Endothelial cell of umbilical vein (primary cell): Measurements from ENCODE around the gene CC2D2B. TPM values are rescaled to one million over a fixed set of nuclear protein-coding genes. Genes with fewer than 3 reads are reported as not detected.

Experiments
- BruUV-seq: library from RNA; stranded (reverse); fragments of 400-500 nt; replicated peaks from 2 replicates; lab custom pipeline; 2021; lab: Mats Ljungman, UMichigan
- CTCF ChIA-PET: fragments of 300-600, 350-600 bp; sonication (Branson Sonifier 250); formaldehyde crosslinking; loops from one replicate; lab custom pipeline; 2021; ENCODE audit warnings: antibody characterized with exemption, inconsistent platforms; lab: Charles Lee
- POLR2A ChIA-PET: fragments of 300-600, 350-600 bp; sonication (Branson Sonifier 250); formaldehyde crosslinking; loops from one replicate; lab custom pipeline; 2021; ENCODE audit warnings: antibody characterized with exemption, inconsistent platforms; lab: Charles Lee
- DNase-seq: peaks from one replicate; pipeline ENCODE4 v3.0.0-alpha.2; 2011; ENCODE audit warnings: low read depth, low spot score
- FAIRE-seq: peaks from 2 replicates; lab custom pipeline; 2011; peaks lifted over from hg19 to GRCh38; lab: Jason Lieb, UNC
- H2AFZ ChIP-seq: 2 replicates; pipeline ENCODE4 v1.6.0; 2012; ENCODE audit warnings: low read depth, low read length, control low read depth, inconsistent platforms
- H3K27ac ChIP-seq: 2 replicates; pipeline ENCODE4 v1.5.1; 2011; ENCODE audit warnings: low read depth, mild to moderate bottlenecking, control low read depth, low read length, moderate library complexity; ENCODE audit not compliant: insufficient read depth
- H3K27me3 ChIP-seq, 2 experiments: 2 replicates each; pipeline versions ENCODE4 v1.6.0 to v1.6.1; 2011; ENCODE audit warnings: low read length in 2 of 2, mixed read lengths in 1 of 2; ENCODE audit not compliant: control insufficient read depth in 2 of 2, insufficient read depth in 2 of 2
- H3K36me3 ChIP-seq, 2 experiments: 2 replicates in 1 of 2; 3 replicates in 1 of 2; pipeline ENCODE4 v1.5.1; 2011; ENCODE audit warnings: low read length in 2 of 2, mild to moderate bottlenecking in 1 of 2, moderate library complexity in 1 of 2; ENCODE audit not compliant: control insufficient read depth in 2 of 2, insufficient read depth in 2 of 2; ENCODE audit errors: extremely low read depth in 1 of 2
- H3K4me1 ChIP-seq: 3 replicates; pipeline ENCODE4 v1.5.1; 2011; ENCODE audit warnings: mild to moderate bottlenecking, low read length; ENCODE audit not compliant: control insufficient read depth, insufficient read depth; ENCODE audit errors: extremely low read depth
- H3K4me2 ChIP-seq: 2 replicates; pipeline ENCODE4 v1.6.1; 2011; ENCODE audit warnings: low read length, control low read depth, mixed read lengths; ENCODE audit not compliant: insufficient read depth
- H3K4me3 ChIP-seq, 3 experiments: fragments of 200-600 bp in 1 of 3; sonication (generic), shearing (Covaris generic) in 1 of 3; replicated peaks in 1 of 3; 2 replicates each; pipeline ENCODE4 v1.5.1; 2011 to 2016; ENCODE audit warnings: control low read depth in 3 of 3, low read length in 3 of 3, mild to moderate bottlenecking in 2 of 3, inconsistent platforms in 1 of 3, low read depth in 1 of 3, moderate library complexity in 1 of 3; ENCODE audit not compliant: insufficient read depth in 1 of 3
- H3K79me2 ChIP-seq: 2 replicates; pipeline ENCODE4 v1.6.0; 2012; ENCODE audit warnings: low read length, inconsistent platforms; ENCODE audit not compliant: control insufficient read depth, insufficient read depth
- H3K9ac ChIP-seq: replicated peaks from 2 replicates; pipeline ENCODE3; 2011; ENCODE audit warnings: low read length, control low read depth; ENCODE audit not compliant: insufficient read depth; ENCODE audit errors: extremely low read depth
- H3K9me1 ChIP-seq: replicated peaks from 3 replicates; pipeline ENCODE4 v1.6.0; 2011; ENCODE audit warnings: mild to moderate bottlenecking, low read length; ENCODE audit not compliant: control insufficient read depth, insufficient read depth; ENCODE audit errors: extremely low read depth
- H3K9me3 ChIP-seq: replicated peaks from 2 replicates; pipeline ENCODE4 v1.5.1; 2012; ENCODE audit warnings: low read length, inconsistent platforms; ENCODE audit not compliant: control insufficient read depth, insufficient read depth
- H4K20me1 ChIP-seq: replicated peaks from 2 replicates; pipeline ENCODE3; 2011; ENCODE audit warnings: mild to moderate bottlenecking, low read length; ENCODE audit not compliant: control insufficient read depth, insufficient read depth; ENCODE audit errors: extremely low read depth
- EZH2 ChIP-seq: IDR thresholded peaks from 2 replicates; pipeline ENCODE4 v1.6.1; 2012; ENCODE audit warnings: borderline replicate concordance, low read depth, mild to moderate bottlenecking, moderate library complexity, low read length, inconsistent platforms; ENCODE audit not compliant: severe bottlenecking
- FOS ChIP-seq: IDR thresholded peaks from 2 replicates; pipeline ENCODE4 v1.6.1; 2011; ENCODE audit warnings: mild to moderate bottlenecking, low read length, moderate library complexity, borderline replicate concordance; ENCODE audit not compliant: insufficient read depth
- GATA2 ChIP-seq: IDR thresholded peaks from 2 replicates; pipeline ENCODE4 v1.7.0; 2011; ENCODE audit warnings: low read depth, mild to moderate bottlenecking, moderate library complexity, mixed read lengths, low read length; ENCODE audit not compliant: insufficient read length, insufficient read depth
- JUN ChIP-seq: IDR thresholded peaks from 2 replicates; pipeline ENCODE4 v1.6.1; 2011; ENCODE audit warnings: borderline replicate concordance, low read depth; ENCODE audit not compliant: insufficient read length, insufficient read depth
- MYC ChIP-seq: IDR thresholded peaks from one replicate; pipeline ENCODE4 v1.6.1; 2011; ENCODE audit warnings: mild to moderate bottlenecking, low read depth, low read length
- POLR2A ChIP-seq: IDR thresholded peaks from 2 replicates; pipeline ENCODE4 v1.6.1; 2012; ENCODE audit warnings: low read depth, mild to moderate bottlenecking, control low read depth, low read length
- POLR2AphosphoS5 ChIP-seq: IDR thresholded peaks from 2 replicates; pipeline ENCODE4 v1.6.1; 2012; ENCODE audit warnings: low read depth, mild to moderate bottlenecking, control low read depth, low read length, moderate library complexity; ENCODE audit not compliant: insufficient read depth
- dilution Hi-C: fragments of 300-500 bp; cut with MboI; formaldehyde crosslinking; loops from one replicate; pipeline ENCODE4 v1.15.0; 2019; ENCODE audit warnings: low sequenced_read_pairs; ENCODE audit not compliant: extremely low pct_ligation_motif_present
- intact Hi-C: fragments of 100-400 bp; cut with micrococcal nuclease; formaldehyde crosslinking; loops from one replicate; pipeline ENCODE4 v1.10.0; 2022
- polyA plus RNA-seq, 4 experiments: library from polyadenylated mRNA; depleted of rRNA in 3 of 4; stranded (reverse) in 3 of 4; unstranded in 1 of 4; fragments of >200 nt; gene quantifications; 2 replicates each; pipeline versions ENCODE4 v1.2.1 to v1.2.3, GENCODE V29; 2011 to 2012; ENCODE audit warnings: missing spikeins in 1 of 4
- total RNA-seq: library from RNA; stranded (reverse); gene quantifications from 2 replicates; pipeline ENCODE4 v1.2.3, GENCODE V29; 2021
- TF ChIP-seq, protein P1 (sequence below): IDR thresholded peaks from 2 replicates; pipeline ENCODE4 v1.6.1; 2011; ENCODE audit not compliant: insufficient read depth, insufficient read length
- TF ChIP-seq, protein P2 (sequence below), 2 donors: IDR thresholded peaks; 1 replicate in 1 of 2; 2 replicates in 1 of 2; pipeline ENCODE4 v1.5.1; 2011; ENCODE audit warnings: low read length in 2 of 2, mild to moderate bottlenecking in 2 of 2, moderate library complexity in 2 of 2, control low read depth in 1 of 2, inconsistent platforms in 1 of 2, low read depth in 1 of 2; ENCODE audit not compliant: insufficient read depth in 1 of 2; ENCODE audit errors: extremely low read depth in 1 of 2

CC2D2B gene
- total and polyA plus RNA-seq, 2 donors (not counting 3 experiments of a cell fraction or from before 2014, with no cell fraction given) = 0.21 to 1.2 TPM

DNA sequence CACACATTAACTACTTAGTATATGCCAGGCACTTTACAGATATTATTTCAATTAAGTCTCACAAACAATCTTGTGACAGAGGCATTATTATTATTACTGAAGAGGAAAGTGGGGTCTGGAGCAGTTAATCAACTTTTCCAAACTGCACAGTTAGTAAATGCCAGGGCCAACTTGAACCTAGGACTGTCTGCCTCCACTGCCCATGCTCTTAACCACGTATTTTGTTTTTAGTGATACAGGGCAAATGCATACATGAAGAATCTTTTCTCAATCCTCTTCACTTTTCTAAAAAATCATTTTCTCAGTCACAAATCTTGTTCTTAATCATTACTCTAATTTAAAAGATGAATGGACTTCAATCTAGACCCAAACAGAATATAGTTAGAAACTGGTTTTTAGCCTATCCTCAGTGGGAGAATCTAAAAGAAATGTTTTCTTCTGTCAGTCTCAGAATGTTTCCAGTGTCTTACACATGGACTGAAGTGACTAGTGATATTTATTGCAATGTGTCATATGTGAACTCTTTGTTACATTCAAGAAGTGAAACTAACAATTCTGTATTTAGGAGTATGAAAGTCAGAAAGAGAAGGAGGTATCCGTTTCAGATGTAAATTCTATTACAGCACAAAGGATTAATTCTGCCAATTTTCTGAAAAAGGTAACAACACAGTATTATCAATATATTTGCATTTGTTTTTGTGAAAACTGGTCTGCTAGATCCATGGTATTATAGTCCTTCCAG lies 80.1 kb downstream of the CC2D2B start:
- no peaks in the 10 kb centered on the region for H3K36me3 ChIP-seq
- H3K4me2 ChIP-seq = no peak overlapping the region
- no peak for DNase-seq
- intact Hi-C loops (no loop called here), dilution Hi-C loops (no loop called here)
- no peak for TF ChIP-seq JUN
- TF ChIP-seq, protein P1, sequence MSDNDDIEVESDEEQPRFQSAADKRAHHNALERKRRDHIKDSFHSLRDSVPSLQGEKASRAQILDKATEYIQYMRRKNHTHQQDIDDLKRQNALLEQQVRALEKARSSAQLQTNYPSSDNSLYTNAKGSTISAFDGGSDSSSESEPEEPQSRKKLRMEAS = no peak
- no peak for TF ChIP-seq FOS
- TF ChIP-seq POLR2AphosphoS5 = no peak
- TF ChIP-seq, protein P2, sequence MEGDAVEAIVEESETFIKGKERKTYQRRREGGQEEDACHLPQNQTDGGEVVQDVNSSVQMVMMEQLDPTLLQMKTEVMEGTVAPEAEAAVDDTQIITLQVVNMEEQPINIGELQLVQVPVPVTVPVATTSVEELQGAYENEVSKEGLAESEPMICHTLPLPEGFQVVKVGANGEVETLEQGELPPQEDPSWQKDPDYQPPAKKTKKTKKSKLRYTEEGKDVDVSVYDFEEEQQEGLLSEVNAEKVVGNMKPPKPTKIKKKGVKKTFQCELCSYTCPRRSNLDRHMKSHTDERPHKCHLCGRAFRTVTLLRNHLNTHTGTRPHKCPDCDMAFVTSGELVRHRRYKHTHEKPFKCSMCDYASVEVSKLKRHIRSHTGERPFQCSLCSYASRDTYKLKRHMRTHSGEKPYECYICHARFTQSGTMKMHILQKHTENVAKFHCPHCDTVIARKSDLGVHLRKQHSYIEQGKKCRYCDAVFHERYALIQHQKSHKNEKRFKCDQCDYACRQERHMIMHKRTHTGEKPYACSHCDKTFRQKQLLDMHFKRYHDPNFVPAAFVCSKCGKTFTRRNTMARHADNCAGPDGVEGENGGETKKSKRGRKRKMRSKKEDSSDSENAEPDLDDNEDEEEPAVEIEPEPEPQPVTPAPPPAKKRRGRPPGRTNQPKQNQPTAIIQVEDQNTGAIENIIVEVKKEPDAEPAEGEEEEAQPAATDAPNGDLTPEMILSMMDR (IDR thresholded peaks at IDR 0.05; ENCODE audit: extremely low read depth in 1 of 2, insufficient read depth in 1 of 2, low read depth in 1 of 2, low read length in 2 of 2) = no peak
- TF ChIP-seq EZH2 = no peak
- TF ChIP-seq GATA2 = no peak
- no peak for TF ChIP-seq POLR2A
- no peak for TF ChIP-seq MYC
- no peaks in the 10 kb centered on the region for H3K9me3 ChIP-seq
- H3K79me2 ChIP-seq = no peaks in the 10 kb centered on the region
- no peak overlapping the region for H3K9ac ChIP-seq
- H3K4me1 ChIP-seq = no peaks in the 10 kb centered on the region
- peaks cover 3 to 9% of the 10 kb centered on the region in 2 experiments for H3K27me3 ChIP-seq
- CTCF ChIA-PET = interaction anchor here (0.8 to 1.2 kb wide), 2 partner anchors 12 to 29 kb away, joined by 3 read pairs; no protein-coding TSS in a partner anchor
- H4K20me1 ChIP-seq = no peaks in the 10 kb centered on the region
- no peak overlapping the region for H3K4me3 ChIP-seq
- no peaks in the 10 kb centered on the region for H3K9me1 ChIP-seq
- POLR2A ChIA-PET = no interaction called here
- FAIRE-seq = no peak
- H3K27ac ChIP-seq = no peak overlapping the region
- BruUV-seq = no TSS peak
- no peak overlapping the region for H2AFZ ChIP-seq
